Nucleus accumbens (tissue), 56 donors: ENCODE results near the gene TSPAN7.

Experiments
- DNase-seq, 56 donors: peaks; one replicate each; lab custom pipeline; 2025; lab: John Stamatoyannopoulos, UW

TSPAN7 gene

DNA sequence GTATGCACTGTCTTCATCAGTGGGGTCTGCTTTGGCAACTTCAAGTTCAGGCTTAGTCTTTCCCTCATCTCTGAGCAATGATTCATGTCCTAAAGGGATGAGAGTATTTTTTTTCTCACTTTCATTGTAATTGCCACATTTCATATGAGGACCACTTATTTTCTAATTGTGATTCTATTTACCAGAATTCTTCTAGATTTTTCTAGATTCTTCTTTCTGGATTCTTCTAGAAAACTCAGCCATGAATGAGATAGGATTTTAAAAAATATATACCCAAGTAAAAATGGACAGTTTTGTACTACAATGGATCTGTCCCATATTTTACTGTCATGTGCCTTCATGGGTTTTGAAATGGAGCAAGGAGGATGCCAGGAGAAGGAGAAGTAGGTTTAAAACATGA, 78.4 kb downstream of the TSPAN7 start:
- no peak for DNase-seq

GRCh38 chrX:38641197-38641596, 79.9 kb downstream of the TSPAN7 start:
- no peak for DNase-seq

DNA sequence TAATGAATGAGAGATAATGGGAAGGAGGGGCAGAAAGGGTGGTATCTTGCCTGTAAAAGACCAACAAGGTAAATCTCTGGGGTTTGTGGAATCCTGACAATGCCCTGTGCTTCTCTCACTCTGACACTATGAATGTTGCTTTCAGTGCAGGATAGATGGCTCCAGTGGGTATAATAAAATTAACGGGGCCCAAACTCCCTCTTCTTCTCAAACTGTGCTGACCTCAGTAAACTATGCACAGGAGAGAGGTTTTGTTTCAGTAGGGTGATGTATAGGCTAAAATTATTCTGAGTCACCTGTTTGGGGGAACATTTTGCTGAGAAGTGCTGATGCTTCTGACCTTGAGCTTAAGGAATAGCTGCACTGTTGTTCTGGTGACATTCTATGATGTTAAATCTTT, 82.6 kb downstream of the TSPAN7 start:
- no peak for DNase-seq

GRCh38 chrX:38646129-38646528, 84.8 kb downstream of the TSPAN7 start:
- DNase-seq = no peak

DNA sequence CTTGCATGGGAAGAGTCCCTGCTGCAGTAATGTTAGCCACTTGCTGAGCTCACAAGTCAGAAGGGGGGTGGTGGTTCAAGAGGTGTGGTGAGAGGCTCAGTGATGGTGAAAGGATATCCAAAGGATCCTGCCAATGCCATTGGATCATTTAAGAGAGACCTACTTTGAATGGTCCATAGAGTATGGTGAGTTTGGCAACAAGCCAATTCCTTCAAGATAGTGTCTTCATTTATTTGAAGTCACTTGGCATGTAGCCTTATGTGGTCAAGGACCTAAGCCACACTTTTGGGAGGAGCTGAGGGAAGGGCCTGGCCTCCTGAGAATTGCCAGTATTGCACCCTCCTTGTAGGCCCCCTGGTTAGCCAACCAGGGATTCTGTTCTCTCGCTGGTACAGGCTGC, 87.9 kb downstream of the TSPAN7 start:
- DNase-seq = no peak

DNA sequence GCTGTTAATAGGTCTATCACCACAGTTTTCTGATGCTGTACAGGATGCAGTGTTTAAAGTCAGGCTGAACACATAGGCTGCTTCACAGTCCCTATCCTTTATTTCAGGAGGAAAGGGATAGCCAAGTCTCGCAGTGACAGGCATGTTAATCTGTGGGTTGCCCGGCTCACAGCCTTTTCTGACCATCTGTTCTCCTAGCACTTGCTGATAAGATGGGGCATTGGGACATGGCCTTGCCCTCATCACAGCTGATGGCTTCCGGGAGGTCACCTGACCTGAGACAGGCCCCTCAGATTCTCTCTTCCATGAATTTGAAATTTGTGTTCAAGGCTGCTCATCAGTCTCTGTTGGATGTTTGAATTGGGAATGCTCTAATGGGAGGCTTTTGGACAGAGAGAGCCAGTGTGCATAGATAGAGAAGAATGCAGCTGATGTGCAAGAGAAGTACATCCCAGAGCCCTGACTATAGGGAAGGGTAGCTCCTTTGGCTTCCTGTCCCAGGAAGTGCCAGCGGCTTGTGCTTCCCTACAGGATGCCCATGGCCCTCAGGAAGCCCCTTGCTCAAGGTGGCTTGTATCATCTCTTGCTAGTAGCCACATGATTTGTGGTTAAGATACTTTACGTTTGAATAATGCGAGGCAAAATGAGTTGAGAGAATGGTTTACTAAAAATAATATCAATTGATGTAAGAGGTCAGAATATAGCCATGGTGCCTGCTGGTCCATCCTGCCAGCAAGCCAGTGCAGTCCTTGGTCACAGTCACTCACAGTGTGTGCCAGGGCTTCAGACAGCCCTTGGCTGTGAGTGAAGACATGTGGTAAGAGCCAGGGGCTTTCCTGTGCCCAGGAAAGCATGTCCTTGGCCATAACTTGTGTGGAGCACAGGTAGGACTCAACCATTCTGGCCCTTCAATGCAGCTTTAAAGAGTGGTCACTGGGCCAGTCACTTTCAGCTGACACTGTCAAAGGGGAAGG, 88.6 kb downstream of the TSPAN7 start:
- DNase-seq = no peak

- no peak for DNase-seq
Observed at GRCh38 chrX:38651625-38652601, 90.6 kb downstream of the TSPAN7 start.

- no peak for DNase-seq
Observed at GRCh38 chrX:38652934-38653442, 91.6 kb downstream of the TSPAN7 start.

DNA sequence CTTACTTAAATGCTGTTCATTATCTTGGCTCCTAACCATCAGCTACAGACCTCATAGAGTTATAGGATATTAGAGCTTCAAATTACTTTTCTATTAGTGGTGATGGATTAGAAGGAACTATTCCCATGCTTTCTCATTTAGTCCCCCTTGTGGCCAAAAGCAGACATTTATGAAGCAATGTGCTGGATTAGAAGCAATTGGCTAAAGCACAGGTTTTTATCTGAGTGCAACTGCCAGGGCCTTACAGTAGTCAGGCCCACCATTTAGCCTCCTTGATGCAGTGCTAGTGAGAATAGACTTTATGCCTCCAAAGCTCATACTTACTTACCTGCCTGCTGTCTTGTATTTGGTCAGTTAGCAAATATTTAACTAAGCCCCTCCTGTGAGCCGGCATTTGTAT, 93.0 kb downstream of the TSPAN7 start:
- no peak for DNase-seq

DNA sequence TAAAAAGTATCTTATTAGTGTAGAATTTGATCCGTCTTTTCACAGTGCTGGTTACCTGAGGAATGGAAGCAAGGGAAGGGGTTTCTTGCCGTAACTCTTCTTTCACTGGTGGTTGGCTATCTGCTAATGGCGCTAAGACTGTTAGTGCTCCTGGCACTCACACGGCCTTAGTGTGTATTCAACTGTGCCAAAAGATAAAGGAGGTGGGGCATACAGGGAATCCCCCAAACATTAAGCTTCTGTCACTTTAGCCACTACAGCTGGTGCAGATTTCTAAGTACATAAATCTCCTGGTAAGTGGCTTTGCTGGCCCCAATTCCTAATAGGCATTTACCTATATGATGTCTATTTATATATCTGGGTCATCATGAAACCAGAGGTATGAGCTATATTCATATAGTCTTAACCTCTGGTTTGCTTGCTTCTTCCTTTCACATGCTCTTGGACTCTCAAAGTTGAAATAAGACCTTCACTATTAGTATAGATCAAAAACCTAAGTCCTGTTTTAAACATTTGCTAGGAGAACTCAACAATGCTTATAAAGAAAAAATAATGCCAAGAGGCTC, 95.1 kb downstream of the TSPAN7 start:
- no peak for DNase-seq

DNA sequence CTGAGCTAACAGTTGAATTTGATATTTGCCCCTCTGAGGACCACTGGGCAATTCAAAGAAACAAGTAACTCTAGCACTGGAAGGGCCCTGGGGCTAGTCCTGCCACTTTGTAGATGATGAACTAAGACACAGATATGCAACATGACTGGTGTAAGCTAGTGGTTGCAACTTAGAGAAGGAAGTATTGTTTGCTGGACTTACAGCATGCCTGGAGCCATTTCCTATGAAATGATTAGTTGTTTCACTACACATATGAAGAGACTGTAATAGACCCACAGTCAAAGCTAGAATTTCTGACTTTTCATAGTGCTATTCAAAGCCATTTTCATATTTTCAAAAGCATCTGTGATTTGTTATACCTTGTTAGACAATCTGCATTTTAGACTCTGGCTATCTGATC, 96.2 kb downstream of the TSPAN7 start:
- no peak for DNase-seq

DNA sequence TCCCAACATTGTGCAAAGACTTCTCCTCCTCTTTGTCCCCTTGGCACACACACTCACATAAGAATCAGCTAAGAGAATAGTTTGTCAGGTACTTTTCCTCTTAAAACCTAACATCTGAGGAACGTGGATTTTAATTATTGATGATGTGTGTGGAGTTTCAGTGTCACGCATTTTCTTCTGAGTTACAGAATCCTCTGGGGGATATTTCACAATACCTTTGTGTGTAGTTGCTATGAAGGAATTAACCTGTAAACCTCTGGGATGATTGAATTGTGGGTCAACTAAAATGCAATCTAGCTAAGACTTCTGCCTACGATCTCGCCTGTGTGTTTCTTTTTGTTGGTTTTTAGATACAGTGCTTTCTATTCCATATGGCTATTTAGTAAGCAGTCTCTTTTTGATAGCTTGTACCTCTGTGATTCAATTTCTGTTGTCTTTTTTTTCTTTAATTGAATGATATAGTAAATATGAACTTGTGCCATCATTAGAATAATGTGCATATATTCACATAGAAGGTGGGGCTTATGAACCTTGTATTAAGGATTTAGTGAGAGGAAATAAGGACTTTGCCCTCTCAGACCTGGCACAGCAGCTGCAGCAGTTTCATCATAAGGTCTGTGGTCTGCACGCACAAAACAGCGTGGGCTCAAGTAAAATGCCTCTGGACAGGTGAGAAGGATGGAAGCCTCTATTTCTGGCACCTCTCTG, 99.2 kb downstream of the TSPAN7 start:
- no peak for DNase-seq

GRCh38 chrX:38661103-38661441, 99.7 kb downstream of the TSPAN7 start:
- DNase-seq = no peak

GRCh38 chrX:38661561-38661960, 100.2 kb downstream of the TSPAN7 start:
- DNase-seq = no peak

GRCh38 chrX:38662640-38663039, 101.3 kb downstream of the TSPAN7 start:
- no peak for DNase-seq

DNA sequence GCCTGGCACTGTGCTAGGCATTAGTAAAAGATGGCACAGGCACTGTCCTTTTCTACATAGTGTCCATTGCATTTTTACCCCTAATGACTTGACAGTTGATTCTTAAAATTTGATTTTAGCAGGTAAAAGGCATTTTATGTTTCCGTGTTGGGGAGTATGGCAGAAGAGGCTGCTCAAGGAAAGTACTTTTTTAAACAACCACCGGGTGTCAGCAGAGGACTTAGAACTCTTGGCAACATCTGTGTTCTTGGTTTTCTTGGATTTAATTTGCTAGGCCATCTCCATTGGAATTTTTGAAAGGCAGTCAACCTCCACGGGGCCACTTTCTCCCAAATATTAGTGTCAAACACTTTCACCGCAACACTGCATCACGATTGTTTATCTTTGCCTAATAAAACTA, 102.9 kb downstream of the TSPAN7 start:
- DNase-seq = peak in 3 of 56 donors; percentile 0 to 4 (median 0)

DNA sequence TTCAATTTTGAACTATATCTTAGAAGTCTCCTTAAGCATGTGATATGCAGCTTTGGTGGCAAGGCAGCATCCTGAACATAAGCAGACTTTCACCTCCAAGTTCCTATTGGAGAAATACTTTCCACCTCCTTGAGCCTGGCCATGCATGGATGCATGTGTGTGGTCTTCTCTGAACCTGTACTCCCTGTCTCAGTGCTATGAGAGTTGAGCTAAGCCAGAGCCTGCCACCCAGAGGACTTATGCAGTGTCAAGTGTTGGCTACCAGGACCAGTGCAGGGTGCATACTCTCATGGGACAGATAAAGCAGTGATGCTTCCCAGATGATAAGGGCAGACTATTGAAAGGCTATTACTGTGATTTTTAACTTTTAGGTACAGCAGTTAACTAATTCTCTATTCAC, 105.6 kb downstream of the TSPAN7 start:
- no peak for DNase-seq

DNA sequence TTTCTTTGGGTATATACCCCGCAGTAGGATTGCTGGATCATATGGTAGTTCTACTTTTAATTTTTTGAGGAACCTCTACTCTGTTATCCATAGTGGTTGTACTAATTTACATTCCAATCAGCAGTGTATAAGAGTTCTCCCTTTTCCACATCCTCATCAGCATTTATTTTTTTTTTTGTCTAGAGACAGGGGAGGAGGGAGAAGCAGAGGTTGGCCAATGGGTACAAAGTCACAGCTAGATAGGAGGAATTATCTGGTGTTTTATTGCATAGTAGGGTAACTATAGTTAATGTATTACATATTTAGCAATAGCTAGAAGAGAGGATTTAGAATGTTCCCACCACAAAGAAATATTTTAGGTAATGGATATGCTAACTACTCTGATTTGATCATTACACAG, 107.4 kb downstream of the TSPAN7 start:
- no peak for DNase-seq

DNA sequence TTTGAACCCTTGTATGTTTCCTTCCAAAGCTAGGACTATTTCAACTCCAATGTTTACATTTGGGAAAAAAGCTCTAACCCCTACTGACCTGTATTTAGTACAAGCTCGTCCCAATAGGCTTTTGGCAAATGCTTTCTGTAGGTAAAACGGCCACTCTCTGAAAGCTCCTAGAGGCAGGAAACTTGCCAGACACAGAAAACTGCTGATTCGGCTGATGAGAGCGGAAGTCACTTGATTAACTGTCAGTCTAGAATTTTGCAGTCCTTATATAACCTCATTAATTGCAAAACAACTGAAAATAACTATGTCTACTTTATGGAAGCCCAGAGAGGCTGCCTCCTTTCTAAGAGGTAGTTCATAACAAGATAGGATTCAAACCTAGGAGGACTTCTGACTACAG, 108.1 kb downstream of the TSPAN7 start:
- DNase-seq = no peak

DNA sequence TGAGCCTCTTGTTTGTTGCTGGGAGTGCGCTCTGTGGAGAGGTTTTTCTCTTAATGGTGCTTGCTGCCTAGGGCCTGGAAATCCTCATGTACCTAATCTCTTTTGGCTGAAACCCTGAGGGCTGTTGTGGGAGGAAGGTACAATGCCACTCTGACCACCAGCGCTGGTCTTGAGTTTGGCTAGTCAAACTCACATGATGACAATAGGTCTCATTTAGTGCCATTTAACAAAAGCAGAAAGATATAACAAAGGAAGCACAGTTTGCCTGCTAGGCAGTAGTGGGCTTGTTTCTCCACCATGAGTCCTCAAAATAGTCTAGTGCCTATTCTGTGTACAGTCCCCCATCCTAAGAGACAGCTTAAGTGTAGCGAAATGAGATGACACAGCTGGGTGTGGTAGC, 111.3 kb downstream of the TSPAN7 start:
- DNase-seq = peak in 1 of 56 donors; percentile 0
